Right lobe of liver (tissue), 6 donors: Measurements from ENCODE around the gene CLEC16A. TPM values are rescaled to one million over a fixed set of nuclear protein-coding genes. Genes with fewer than 3 reads are reported as not detected.
A peak's percentile ranks its signal among the peaks of the same experiment; 100 is the strongest.

Experiments
- ATAC-seq, 4 donors: fragments of 200-7000 bp; cut with Tn5 transposase; one replicate each; pipeline ENCODE4 v1.9.1; 2020; ENCODE audit warnings: mild to moderate bottlenecking in 4 of 4, moderate library complexity in 4 of 4
- DNase-seq, 3 donors: peaks; one replicate each; pipeline ENCODE4 v3.0.0-alpha.2; 2020
- H3K27ac ChIP-seq, 3 donors: fragments of 200-600 bp; one replicate each; pipeline ENCODE4 v1.8.0; 2022
- H3K27me3 ChIP-seq, 2 donors: fragments of 200-600 bp; one replicate each; pipeline ENCODE4 v1.8.0; 2022
- H3K36me3 ChIP-seq, 4 donors: fragments of 200-600 bp; sonication (generic) in 1 of 4; one replicate each; pipeline versions ENCODE4 v1.5.1 to v1.8.0; 2017 to 2022; ENCODE audit warnings: control low read depth in 1 of 4
- H3K4me1 ChIP-seq, 4 donors: fragments of 200-600 bp; sonication (generic) in 1 of 4; one replicate each; pipeline versions ENCODE4 v1.5.1 to v1.8.0; 2017 to 2022; ENCODE audit warnings: control low read depth in 1 of 4
- H3K4me3 ChIP-seq, 3 donors: fragments of 200-600 bp; one replicate each; pipeline ENCODE4 v1.8.0; 2022
- H3K9me3 ChIP-seq, 4 donors: fragments of 200-600 bp; sonication (generic) in 1 of 4; one replicate each; pipeline versions ENCODE4 v1.5.1 to v1.8.0; 2017 to 2022; ENCODE audit warnings: control low read depth in 1 of 4
- POLR2A ChIP-seq: fragments of 450-650 bp; IDR thresholded peaks from one replicate; pipeline ENCODE4 v1.6.1; 2017; ENCODE audit warnings: antibody characterized with exemption, mild to moderate bottlenecking
- WGBS: methylation state at CpG from one replicate; pipeline ENCODE4 v1.1.6; 2018; ENCODE audit warnings: low coverage, low lambda C conversion rate; ENCODE audit not compliant: insufficient coverage; ENCODE audit errors: missing lambda C conversion rate; 5-methylcytosine and 5-hydroxymethylcytosine counted together
- intact Hi-C, 2 donors: fragments of 100-400 bp; cut with DNase I; formaldehyde crosslinking; loops; one replicate each; pipeline versions ENCODE4 v1.11.2 to v1.14.1; 2022
- total RNA-seq, 6 experiments: library from RNA; depleted of rRNA in 2 of 6; stranded (reverse); fragments of >200 nt in 2 of 6; fragmentation: NEBNext Ultra II Directional in 3 of 6; extraction: Animal tissue kit (Norgen Biotek cat#: 25700) in 3 of 6; gene quantifications; one replicate each; pipeline versions ENCODE4 v1.1.0 to v1.2.4, GENCODE V29; 2016 to 2023
- TF ChIP-seq, protein P1 (sequence below), 4 donors: fragments of 200-600 bp in 3 of 4; fragments of 450-650 bp in 1 of 4; IDR thresholded peaks; one replicate each; pipeline versions ENCODE4 v1.5.1 to v1.8.0; 2016 to 2022; ENCODE audit warnings: antibody characterized with exemption in 4 of 4, mild to moderate bottlenecking in 2 of 4
- donor health status: DM: no; HTN: yes; CAD: no.
- donor health status: DM: no; HTN: no; CAD: no.
- donor health status: DM: no; HTN: no; CAD: no.
- donor health status: DM: no; HTN: yes; CAD: no.
- donor health status: DM: no; HTN: yes; CAD: no.

Gene CLEC16A
- total RNA-seq, 6 experiments from 2014 or later, result 15.2 to 25.9 (median 19.8) TPM

DNA sequence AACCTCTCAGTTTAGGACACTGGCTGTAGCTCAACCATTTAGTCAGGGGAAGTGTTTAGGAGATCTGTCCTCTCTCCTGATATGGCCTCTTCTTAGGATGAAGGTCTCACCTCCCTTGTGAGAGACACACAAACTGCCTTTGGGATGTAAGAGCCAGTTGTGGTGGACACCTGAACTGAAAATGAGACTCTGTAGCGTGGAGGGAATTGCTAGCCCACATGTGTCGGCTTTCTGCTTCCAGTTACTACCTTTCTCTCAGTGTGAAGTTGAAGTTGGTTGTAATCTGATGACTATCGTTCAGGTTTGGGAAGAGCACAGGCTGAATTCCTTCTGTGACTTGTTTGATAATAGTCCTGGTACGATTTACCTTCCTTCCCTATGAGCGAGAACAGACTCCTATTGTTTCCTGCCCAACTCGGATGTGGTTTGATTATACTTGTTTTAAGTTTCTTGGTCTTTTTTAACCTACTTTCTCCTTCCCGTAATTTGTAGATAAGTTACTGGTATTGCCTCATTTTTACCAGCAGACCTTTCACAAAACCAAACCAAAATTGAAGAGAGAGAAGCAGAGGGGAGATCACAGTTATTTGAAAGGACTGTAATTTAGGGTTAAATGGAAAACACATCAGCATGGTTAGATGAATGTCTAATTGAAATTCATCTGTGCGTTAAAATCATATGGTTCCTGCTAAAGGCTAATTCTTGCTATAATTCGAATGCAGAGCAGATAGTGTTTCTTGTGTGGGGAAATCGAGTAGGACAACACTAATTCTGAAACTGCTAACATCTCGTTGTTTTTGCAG, 43.2 kb downstream of the CLEC16A start:
- no peaks in the 10 kb centered on the region for H3K9me3 ChIP-seq
- no peak overlapping the region for H3K27ac ChIP-seq
- H3K27me3 ChIP-seq, result no peaks in the 10 kb centered on the region
- H3K36me3 ChIP-seq, result peaks cover 0 to 9% (median 3%) of the 10 kb centered on the region in 4 donors
- ATAC-seq, result no peak
- intact Hi-C loops, result no loop called here
- H3K4me1 ChIP-seq, result no peaks in the 10 kb centered on the region
- no peak for DNase-seq
- WGBS, result 76% methylated on average over 11 of the region's 11 CpGs
- no peak for TF ChIP-seq POLR2A
- TF ChIP-seq, protein P1, sequence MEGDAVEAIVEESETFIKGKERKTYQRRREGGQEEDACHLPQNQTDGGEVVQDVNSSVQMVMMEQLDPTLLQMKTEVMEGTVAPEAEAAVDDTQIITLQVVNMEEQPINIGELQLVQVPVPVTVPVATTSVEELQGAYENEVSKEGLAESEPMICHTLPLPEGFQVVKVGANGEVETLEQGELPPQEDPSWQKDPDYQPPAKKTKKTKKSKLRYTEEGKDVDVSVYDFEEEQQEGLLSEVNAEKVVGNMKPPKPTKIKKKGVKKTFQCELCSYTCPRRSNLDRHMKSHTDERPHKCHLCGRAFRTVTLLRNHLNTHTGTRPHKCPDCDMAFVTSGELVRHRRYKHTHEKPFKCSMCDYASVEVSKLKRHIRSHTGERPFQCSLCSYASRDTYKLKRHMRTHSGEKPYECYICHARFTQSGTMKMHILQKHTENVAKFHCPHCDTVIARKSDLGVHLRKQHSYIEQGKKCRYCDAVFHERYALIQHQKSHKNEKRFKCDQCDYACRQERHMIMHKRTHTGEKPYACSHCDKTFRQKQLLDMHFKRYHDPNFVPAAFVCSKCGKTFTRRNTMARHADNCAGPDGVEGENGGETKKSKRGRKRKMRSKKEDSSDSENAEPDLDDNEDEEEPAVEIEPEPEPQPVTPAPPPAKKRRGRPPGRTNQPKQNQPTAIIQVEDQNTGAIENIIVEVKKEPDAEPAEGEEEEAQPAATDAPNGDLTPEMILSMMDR (IDR thresholded peaks at IDR 0.05), result no peak
- no peak overlapping the region for H3K4me3 ChIP-seq

DNA sequence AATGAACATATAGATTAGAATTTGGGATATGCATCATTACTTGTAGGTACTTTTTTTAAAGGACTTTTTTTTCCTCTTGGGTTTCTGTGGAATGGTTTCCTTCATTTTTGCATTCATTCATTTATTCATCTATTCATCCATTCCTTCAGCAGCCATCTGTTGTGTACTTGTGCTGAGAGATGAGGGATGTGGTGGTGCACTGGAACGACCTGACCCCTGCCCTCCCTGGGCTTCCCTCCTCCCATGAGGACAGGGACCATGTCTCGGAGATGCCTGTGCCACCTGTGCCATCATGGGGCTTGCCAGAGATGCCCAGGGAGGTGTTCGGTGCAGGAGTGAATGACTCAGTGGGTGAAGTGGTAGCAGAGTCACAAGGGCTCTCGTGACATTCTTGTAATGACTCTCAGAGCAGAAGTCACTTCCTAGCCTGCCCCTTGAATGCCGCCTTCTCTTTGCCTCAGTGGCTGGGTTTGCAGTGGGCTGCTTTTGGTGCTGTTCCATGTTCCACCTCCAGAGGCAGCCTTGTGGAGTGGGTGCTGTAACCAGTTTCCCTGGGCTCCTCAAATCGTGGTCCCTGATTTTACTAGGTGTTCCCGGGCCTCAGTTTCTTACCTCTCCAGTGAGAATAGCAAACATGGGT, 43.9 kb downstream of the CLEC16A start:
- Histone ChIP-seq H3K36me3 (peaks cover 0 to 9% (median 3%) of the 10 kb centered on the region in 4 donors), H3K4me3 (no peak overlapping the region), H3K27me3 (no peaks in the 10 kb centered on the region), H3K9me3 (no peaks in the 10 kb centered on the region), H3K4me1 (no peaks in the 10 kb centered on the region), H3K27ac (no peak overlapping the region)
- intact Hi-C loops, result no loop called here
- DNase-seq (no peak), ATAC-seq (peak in 1 of 4 donors; percentile 13)
- TF ChIP-seq POLR2A, result no peak
- TF ChIP-seq, protein P1 (IDR thresholded peaks at IDR 0.05), result peak in 2 of 4 donors; percentile 17 to 20
- 74% methylated on average over 6 of the region's 7 CpGs for WGBS

DNA sequence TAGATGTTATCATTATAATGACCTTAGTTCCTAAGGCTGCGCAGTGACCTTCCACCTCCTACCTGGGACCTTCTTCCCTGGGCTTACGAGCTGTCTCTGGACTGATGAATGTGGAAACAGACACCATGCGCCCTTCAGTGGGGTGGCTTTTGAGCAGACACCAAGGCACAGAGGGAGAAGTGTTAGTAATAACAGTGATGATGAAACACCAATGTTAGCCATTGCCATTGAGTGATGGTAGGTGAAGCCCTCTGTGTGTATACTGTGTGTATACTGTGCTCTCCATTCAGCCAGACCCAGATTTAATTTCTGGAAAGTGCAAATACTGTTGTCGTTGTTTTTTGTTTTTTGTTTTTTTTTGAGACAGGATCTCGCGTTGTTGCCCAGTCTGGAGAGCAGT, 44.5 kb downstream of the CLEC16A start:
- no peak for TF ChIP-seq POLR2A
- TF ChIP-seq, protein P1 (IDR thresholded peaks at IDR 0.05), result no peak
- 76% methylated on average over 5 of the region's 6 CpGs for WGBS
- intact Hi-C loops, result no loop called here
- no peaks in the 10 kb centered on the region for H3K4me1 ChIP-seq
- H3K36me3 ChIP-seq, result peaks cover 0 to 9% (median 4%) of the 10 kb centered on the region in 4 donors
- no peaks in the 10 kb centered on the region for H3K27me3 ChIP-seq
- H3K4me3 ChIP-seq, result no peak overlapping the region
- H3K27ac ChIP-seq, result no peak overlapping the region
- no peaks in the 10 kb centered on the region for H3K9me3 ChIP-seq
- DNase-seq (no peak), ATAC-seq (no peak)

DNA sequence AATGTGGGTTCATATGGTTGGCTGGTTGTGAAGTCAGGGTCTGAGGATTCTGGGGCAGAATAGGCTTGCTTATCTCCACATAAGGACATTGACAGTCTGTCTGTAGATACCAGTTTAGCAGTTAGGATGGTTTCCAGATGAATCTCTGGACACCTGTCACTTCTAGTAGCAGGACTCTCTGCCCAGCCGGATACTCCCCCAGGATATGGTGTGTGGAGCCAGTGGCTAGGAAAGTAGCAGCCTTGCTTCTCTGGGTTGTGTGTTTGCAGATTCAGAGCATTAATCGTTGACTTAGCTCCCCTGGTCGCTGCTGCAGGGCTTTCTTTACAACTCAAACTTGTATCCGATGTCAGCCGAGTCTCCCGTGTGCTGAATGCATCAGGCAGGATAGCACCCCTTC, 45.2 kb downstream of the CLEC16A start:
- Histone ChIP-seq H3K27me3 (no peaks in the 10 kb centered on the region), H3K27ac (no peak overlapping the region), H3K4me3 (no peak overlapping the region), H3K4me1 (no peaks in the 10 kb centered on the region), H3K9me3 (no peaks in the 10 kb centered on the region), H3K36me3 (peaks cover 0 to 9% (median 6%) of the 10 kb centered on the region in 4 donors)
- intact Hi-C loops, result no loop called here
- WGBS, result 79% methylated on average over 6 of the region's 6 CpGs
- DNase-seq, result no peak
- TF ChIP-seq POLR2A, result no peak
- TF ChIP-seq, protein P1 (IDR thresholded peaks at IDR 0.05), result no peak
- no peak for ATAC-seq
